Activated CD4-positive, alpha-beta T cell treated with anti-CD3 and anti-CD28 coated beads for 48 hours (primary cell): ENCODE results near the gene HYAL3.
"Not testable (repeated sequence)": the region's sequence is repeated elsewhere in the genome, so short reads cannot be mapped to it uniquely, and the experiment has no call there.

Experiments
- DNase-seq: peaks from one replicate; pipeline ENCODE4 v3.0.0-alpha.2; 2020

HYAL3 gene

GRCh38 chr3:50254577-50255250 is 44.5 kb downstream of the HYAL3 start:
- DNase-seq = no peak

DNA sequence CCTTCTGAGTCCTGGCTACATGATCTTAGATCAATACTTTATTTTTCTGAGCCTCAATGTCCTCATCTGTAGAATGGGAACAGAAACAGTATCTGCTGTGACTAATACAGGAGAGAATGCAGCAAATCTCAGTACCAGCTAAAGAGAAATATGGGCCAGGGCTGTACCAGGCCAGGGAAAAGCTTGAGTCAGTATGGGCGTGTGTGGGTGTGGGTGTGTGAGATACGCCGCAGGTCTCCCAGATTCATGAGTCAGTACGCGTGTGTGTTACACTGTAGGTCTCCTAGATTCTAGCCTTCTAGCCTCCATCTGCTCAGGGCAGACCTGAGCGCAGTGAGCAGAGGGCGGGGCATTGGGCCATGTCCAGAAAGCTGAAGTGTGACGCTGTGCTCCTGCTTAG is 48.0 kb downstream of the HYAL3 start:
- DNase-seq = peak; percentile 74

- no peak for DNase-seq
Measured at GRCh38 chr3:50250514-50250913, 48.7 kb downstream of the HYAL3 start.

- no peak for DNase-seq
Measured at GRCh38 chr3:50249457-50249856, 49.7 kb downstream of the HYAL3 start.

- DNase-seq = no peak
Measured at GRCh38 chr3:50248387-50248786, 50.8 kb downstream of the HYAL3 start.

DNA sequence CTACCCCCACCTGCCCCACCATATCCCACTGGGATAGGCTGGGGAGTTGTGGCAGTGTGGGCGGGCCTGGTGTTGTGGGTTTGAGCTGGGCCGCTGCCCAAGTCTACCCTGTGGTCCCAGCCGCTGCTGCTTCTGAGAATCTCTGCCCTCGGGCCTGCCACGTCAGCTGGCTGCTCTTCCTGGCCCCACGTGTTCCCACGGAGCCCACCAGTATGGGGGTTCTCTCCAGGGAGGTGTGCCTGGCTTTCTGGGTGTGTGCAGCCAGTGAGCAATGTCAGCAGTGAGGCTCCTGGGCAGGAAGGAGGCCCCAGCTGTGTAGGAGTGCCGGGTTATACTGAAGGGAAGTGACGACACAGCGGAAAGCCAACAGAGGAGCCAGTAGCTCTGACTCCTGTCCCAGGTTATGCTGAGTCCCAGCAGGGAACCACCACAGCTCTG is 52.7 kb downstream of the HYAL3 start:
- DNase-seq = peak; percentile 92

GRCh38 chr3:50245831-50246516 is 53.2 kb downstream of the HYAL3 start:
- peak; percentile 97 for DNase-seq

- DNase-seq = no peak
Measured at GRCh38 chr3:50245251-50245745, 53.9 kb downstream of the HYAL3 start.

GRCh38 chr3:50244813-50245212 is 54.4 kb downstream of the HYAL3 start:
- DNase-seq = not testable (repeated sequence)

DNA sequence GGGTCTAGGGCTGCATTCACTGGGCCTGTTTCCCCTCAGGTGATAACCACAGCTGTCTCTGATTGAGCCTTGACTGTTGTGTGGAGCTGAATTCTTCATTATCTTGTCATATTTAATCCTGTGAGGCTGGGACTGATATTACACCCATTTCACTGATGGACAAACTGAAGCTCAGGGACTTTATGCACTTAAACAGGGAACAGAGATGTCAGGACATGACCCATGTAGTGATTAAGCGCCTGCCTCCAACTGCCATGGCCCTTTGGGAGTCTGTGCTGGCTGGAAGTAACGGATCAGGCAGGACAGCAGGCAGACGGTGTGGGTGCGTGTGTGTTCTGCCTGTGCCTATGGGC is 55.7 kb downstream of the HYAL3 start:
- DNase-seq = no peak

DNA sequence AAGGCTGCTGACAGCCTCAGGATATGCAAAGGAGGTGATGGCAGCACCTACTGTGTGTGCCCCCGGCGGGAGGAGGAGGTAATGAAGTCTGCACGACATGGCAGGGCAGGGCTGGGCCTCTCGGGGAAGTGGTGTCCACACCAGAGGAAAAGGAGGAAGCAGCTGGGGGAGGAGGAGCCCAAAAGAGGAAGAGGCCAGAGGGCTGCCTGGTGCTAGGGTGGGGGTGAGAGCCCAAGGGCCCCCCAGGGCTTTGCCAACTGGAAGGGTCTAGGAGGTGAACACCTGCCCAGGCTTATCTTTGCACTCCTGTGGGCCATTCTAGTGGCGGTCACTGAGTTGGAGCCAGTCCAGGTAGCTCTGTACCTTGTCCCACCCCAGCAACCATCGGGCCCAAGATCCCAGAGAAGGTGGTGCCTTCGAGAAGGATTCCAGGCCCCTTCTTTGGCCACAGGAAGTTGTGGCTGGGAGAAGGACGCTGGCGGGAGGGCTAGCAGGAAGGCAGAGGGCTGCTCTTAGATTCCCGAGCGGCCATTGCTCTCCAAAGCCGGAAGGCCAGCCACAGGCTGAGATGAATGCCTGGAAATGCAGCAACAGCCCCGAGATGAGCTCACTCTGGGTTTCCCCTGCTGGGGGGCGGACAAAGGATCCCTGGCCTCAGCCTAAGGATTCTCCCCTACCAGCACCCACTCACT is 56.2 kb downstream of the HYAL3 start:
- DNase-seq = peak; percentile 63
